LNCAP (cell line): Measurements from ENCODE around the gene FBXL2.

Experiments
- CTCF ChIP-seq: fragments of 450-650 bp; IDR thresholded peaks from 2 replicates; pipeline ENCODE4 v1.5.1; 2017; ENCODE audit warnings: mild to moderate bottlenecking

Gene FBXL2

GRCh38 chr3:33273628-33274027 is 3.6 kb upstream of the FBXL2 start:
- TF ChIP-seq CTCF, result no peak

- no peak for TF ChIP-seq CTCF
Observed at GRCh38 chr3:33278163-33278562, 921 bp downstream of the FBXL2 start.

GRCh38 chr3:33287672-33288282 is 10.5 kb downstream of the FBXL2 start:
- TF ChIP-seq CTCF, result no peak

GRCh38 chr3:33299395-33300081 is 22.3 kb downstream of the FBXL2 start:
- TF ChIP-seq CTCF, result no peak

GRCh38 chr3:33312361-33312760 is 35.1 kb downstream of the FBXL2 start:
- TF ChIP-seq CTCF, result no peak

- no peak for TF ChIP-seq CTCF
Observed at GRCh38 chr3:33313331-33313730, 36.1 kb downstream of the FBXL2 start.

- TF ChIP-seq CTCF, result no peak
Observed at GRCh38 chr3:33314993-33315392, 37.8 kb downstream of the FBXL2 start.

- TF ChIP-seq CTCF, result no peak
Observed at GRCh38 chr3:33315826-33316225, 38.6 kb downstream of the FBXL2 start.
